Panc1 (cell line): Measurements from ENCODE around the gene MYEOV.

Experiments
- POLR2AphosphoS5 ChIP-seq: IDR thresholded peaks from 2 replicates; pipeline ENCODE4 v1.6.1; 2012; ENCODE audit warnings: mild to moderate bottlenecking, low read depth, low read length, moderate library complexity
- SIN3A ChIP-seq: IDR thresholded peaks from 2 replicates; pipeline ENCODE4 v1.6.1; 2012; ENCODE audit warnings: low read depth, mild to moderate bottlenecking, low read length, moderate library complexity, borderline replicate concordance; ENCODE audit not compliant: insufficient read depth
- TCF7L2 ChIP-seq: IDR thresholded peaks from 2 replicates; pipeline ENCODE4 v1.6.1; 2011; ENCODE audit warnings: mild to moderate bottlenecking, low read depth, low read length, inconsistent platforms
- TF ChIP-seq, protein P1 (sequence below): fragments of 450-650 bp; IDR thresholded peaks from 2 replicates; pipeline ENCODE4 v1.5.1; 2017; ENCODE audit warnings: mild to moderate bottlenecking
- TF ChIP-seq, protein P2 (sequence below), 2 experiments: IDR thresholded peaks; 2 replicates each; pipeline ENCODE4 v1.6.1; 2011 to 2012; ENCODE audit warnings: low read depth in 2 of 2, control low read depth in 1 of 2, low read length in 1 of 2, mild to moderate bottlenecking in 1 of 2, moderate library complexity in 1 of 2; ENCODE audit not compliant: insufficient read depth in 1 of 2

GRCh38 chr11:69330330-69330729, 36.4 kb downstream of the MYEOV start:
- TF ChIP-seq, protein P1, sequence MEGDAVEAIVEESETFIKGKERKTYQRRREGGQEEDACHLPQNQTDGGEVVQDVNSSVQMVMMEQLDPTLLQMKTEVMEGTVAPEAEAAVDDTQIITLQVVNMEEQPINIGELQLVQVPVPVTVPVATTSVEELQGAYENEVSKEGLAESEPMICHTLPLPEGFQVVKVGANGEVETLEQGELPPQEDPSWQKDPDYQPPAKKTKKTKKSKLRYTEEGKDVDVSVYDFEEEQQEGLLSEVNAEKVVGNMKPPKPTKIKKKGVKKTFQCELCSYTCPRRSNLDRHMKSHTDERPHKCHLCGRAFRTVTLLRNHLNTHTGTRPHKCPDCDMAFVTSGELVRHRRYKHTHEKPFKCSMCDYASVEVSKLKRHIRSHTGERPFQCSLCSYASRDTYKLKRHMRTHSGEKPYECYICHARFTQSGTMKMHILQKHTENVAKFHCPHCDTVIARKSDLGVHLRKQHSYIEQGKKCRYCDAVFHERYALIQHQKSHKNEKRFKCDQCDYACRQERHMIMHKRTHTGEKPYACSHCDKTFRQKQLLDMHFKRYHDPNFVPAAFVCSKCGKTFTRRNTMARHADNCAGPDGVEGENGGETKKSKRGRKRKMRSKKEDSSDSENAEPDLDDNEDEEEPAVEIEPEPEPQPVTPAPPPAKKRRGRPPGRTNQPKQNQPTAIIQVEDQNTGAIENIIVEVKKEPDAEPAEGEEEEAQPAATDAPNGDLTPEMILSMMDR: no peak
- TF ChIP-seq POLR2AphosphoS5 (no peak), SIN3A (no peak), TCF7L2 (no peak)
- TF ChIP-seq, protein P2, sequence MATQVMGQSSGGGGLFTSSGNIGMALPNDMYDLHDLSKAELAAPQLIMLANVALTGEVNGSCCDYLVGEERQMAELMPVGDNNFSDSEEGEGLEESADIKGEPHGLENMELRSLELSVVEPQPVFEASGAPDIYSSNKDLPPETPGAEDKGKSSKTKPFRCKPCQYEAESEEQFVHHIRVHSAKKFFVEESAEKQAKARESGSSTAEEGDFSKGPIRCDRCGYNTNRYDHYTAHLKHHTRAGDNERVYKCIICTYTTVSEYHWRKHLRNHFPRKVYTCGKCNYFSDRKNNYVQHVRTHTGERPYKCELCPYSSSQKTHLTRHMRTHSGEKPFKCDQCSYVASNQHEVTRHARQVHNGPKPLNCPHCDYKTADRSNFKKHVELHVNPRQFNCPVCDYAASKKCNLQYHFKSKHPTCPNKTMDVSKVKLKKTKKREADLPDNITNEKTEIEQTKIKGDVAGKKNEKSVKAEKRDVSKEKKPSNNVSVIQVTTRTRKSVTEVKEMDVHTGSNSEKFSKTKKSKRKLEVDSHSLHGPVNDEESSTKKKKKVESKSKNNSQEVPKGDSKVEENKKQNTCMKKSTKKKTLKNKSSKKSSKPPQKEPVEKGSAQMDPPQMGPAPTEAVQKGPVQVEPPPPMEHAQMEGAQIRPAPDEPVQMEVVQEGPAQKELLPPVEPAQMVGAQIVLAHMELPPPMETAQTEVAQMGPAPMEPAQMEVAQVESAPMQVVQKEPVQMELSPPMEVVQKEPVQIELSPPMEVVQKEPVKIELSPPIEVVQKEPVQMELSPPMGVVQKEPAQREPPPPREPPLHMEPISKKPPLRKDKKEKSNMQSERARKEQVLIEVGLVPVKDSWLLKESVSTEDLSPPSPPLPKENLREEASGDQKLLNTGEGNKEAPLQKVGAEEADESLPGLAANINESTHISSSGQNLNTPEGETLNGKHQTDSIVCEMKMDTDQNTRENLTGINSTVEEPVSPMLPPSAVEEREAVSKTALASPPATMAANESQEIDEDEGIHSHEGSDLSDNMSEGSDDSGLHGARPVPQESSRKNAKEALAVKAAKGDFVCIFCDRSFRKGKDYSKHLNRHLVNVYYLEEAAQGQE (IDR thresholded peaks at IDR 0.05; ENCODE audit: insufficient read depth in 1 of 2, low read depth in 2 of 2, low read length in 1 of 2): no peak
